Measurements from ENCODE around the gene RBM47. TPM values are rescaled to one million over a fixed set of nuclear protein-coding genes. Genes with fewer than 3 reads are reported as not detected.
"Not testable (repeated sequence)": the region's sequence is repeated elsewhere in the genome, so short reads cannot be mapped to it uniquely, and the experiment has no call there.

RBM47 gene
- total RNA-seq, 1 donor from 2014 or later: 4.6 TPM

GRCh38 chr4:40439519-40439918, 190.1 kb downstream of the RBM47 start:
- no peaks in the 10 kb centered on the region for H3K36me3 Mint-ChIP-seq (ENCODE audit: low read depth, unreplicated experiment)
- no peaks in the 10 kb centered on the region for H3K9me3 Mint-ChIP-seq (ENCODE audit: unreplicated experiment)
- DNase-seq (ENCODE audit: low spot score): no peak
- no peaks in the 10 kb centered on the region for H3K27me3 Mint-ChIP-seq (ENCODE audit: unreplicated experiment)
- H3K4me1 Mint-ChIP-seq (ENCODE audit: unreplicated experiment): no peaks in the 10 kb centered on the region
- TF ChIP-seq CTCF (IDR thresholded peaks at IDR 0.05; ENCODE audit: unreplicated experiment): no peak
- H3K4me3 Mint-ChIP-seq (ENCODE audit: unreplicated experiment): no peak overlapping the region
- no peak overlapping the region for H3K27ac Mint-ChIP-seq (ENCODE audit: unreplicated experiment)

GRCh38 chr4:40438384-40439026, 191.2 kb downstream of the RBM47 start:
- H3K27me3 Mint-ChIP-seq (ENCODE audit: unreplicated experiment): no peaks in the 10 kb centered on the region
- H3K4me1 Mint-ChIP-seq (ENCODE audit: unreplicated experiment): no peaks in the 10 kb centered on the region
- TF ChIP-seq CTCF (IDR thresholded peaks at IDR 0.05; ENCODE audit: unreplicated experiment): no peak
- H3K9me3 Mint-ChIP-seq (ENCODE audit: unreplicated experiment): no peaks in the 10 kb centered on the region
- DNase-seq (ENCODE audit: low spot score): no peak
- no peaks in the 10 kb centered on the region for H3K36me3 Mint-ChIP-seq (ENCODE audit: low read depth, unreplicated experiment)
- no peak overlapping the region for H3K4me3 Mint-ChIP-seq (ENCODE audit: unreplicated experiment)
- H3K27ac Mint-ChIP-seq (ENCODE audit: unreplicated experiment): no peak overlapping the region

GRCh38 chr4:40437741-40438383, 191.8 kb downstream of the RBM47 start:
- Mint-ChIP-seq H3K9me3 (ENCODE audit: unreplicated experiment) (no peaks in the 10 kb centered on the region), H3K4me1 (ENCODE audit: unreplicated experiment) (no peaks in the 10 kb centered on the region), H3K27ac (ENCODE audit: unreplicated experiment) (no peak overlapping the region), H3K4me3 (ENCODE audit: unreplicated experiment) (no peak overlapping the region), H3K27me3 (ENCODE audit: unreplicated experiment) (no peaks in the 10 kb centered on the region), H3K36me3 (ENCODE audit: low read depth, unreplicated experiment) (no peaks in the 10 kb centered on the region)
- no peak for TF ChIP-seq CTCF (IDR thresholded peaks at IDR 0.05; ENCODE audit: unreplicated experiment)
- DNase-seq (ENCODE audit: low spot score): no peak

- H3K27ac Mint-ChIP-seq (ENCODE audit: unreplicated experiment); H3K4me1 Mint-ChIP-seq (ENCODE audit: unreplicated experiment); H3K9me3 Mint-ChIP-seq (ENCODE audit: unreplicated experiment); DNase-seq (ENCODE audit: low spot score); H3K27me3 Mint-ChIP-seq (ENCODE audit: unreplicated experiment); H3K4me3 Mint-ChIP-seq (ENCODE audit: unreplicated experiment); H3K36me3 Mint-ChIP-seq (ENCODE audit: low read depth, unreplicated experiment): not testable (repeated sequence)
Measured at GRCh38 chr4:40435306-40435705, 194.4 kb downstream of the RBM47 start.

GRCh38 chr4:40434126-40434687, 195.5 kb downstream of the RBM47 start:
- Mint-ChIP-seq H3K4me3 (ENCODE audit: unreplicated experiment) (no peak overlapping the region), H3K9me3 (ENCODE audit: unreplicated experiment) (no peaks in the 10 kb centered on the region), H3K27ac (ENCODE audit: unreplicated experiment) (no peak overlapping the region), H3K4me1 (ENCODE audit: unreplicated experiment) (no peaks in the 10 kb centered on the region), H3K27me3 (ENCODE audit: unreplicated experiment) (no peaks in the 10 kb centered on the region), H3K36me3 (ENCODE audit: low read depth, unreplicated experiment) (no peaks in the 10 kb centered on the region)
- TF ChIP-seq CTCF (IDR thresholded peaks at IDR 0.05; ENCODE audit: unreplicated experiment): no peak
- no peak for DNase-seq (ENCODE audit: low spot score)

Data from endothelial cell (in vitro differentiated cells).